SK-N-MC (cell line): ENCODE results near the gene PATL2.
A peak's percentile ranks its signal among the peaks of the same experiment; 100 is the strongest.
"Not testable (repeated sequence)": the region's sequence is repeated elsewhere in the genome, so short reads cannot be mapped to it uniquely, and the experiment has no call there.

ENCODE experiments used
- DNase-seq: peaks from one replicate; pipeline ENCODE4 v3.0.0-alpha.2; 2011; ENCODE audit warnings: low read depth, low spot score
- H3K27ac ChIP-seq: fragments of 200-600 bp; sonication (generic); 2 replicates; pipeline ENCODE4 v1.5.1; 2016; ENCODE audit warnings: mixed run types
- H3K36me3 ChIP-seq: fragments of 200-600 bp; sonication (generic); 2 replicates; pipeline ENCODE4 v1.6.1; 2017; ENCODE audit warnings: antibody characterized with exemption, low read length, mixed read lengths; ENCODE audit not compliant: insufficient read depth
- H3K4me3 ChIP-seq: fragments of 200-600 bp; sonication (generic); 2 replicates; pipeline ENCODE4 v1.5.1; 2016
- H3K9ac ChIP-seq: fragments of 200-600 bp; sonication (generic); 2 replicates; pipeline ENCODE4 v1.8.0; 2017; ENCODE audit warnings: mixed run types, mixed read lengths; ENCODE audit not compliant: insufficient read length
- H3K9me3 ChIP-seq: fragments of 200-600 bp; sonication (generic); 2 replicates; pipeline ENCODE4 v1.6.1; 2017; ENCODE audit warnings: low read depth, mild to moderate bottlenecking, antibody characterized with exemption, low read length, moderate library complexity, mixed read lengths
- EZH2 ChIP-seq: fragments of 200-600 bp; sonication (generic); IDR thresholded peaks from one replicate; pipeline ENCODE4 v1.6.1; 2017; ENCODE audit warnings: antibody characterized with exemption
- FOXP2 ChIP-seq: optimal IDR thresholded peaks from 2 replicates; pipeline ENCODE3; 2011; ENCODE audit warnings: mild to moderate bottlenecking, moderate library complexity; ENCODE audit not compliant: insufficient read depth; ENCODE audit errors: extremely low read length, control extremely low read depth
- POLR2AphosphoS5 ChIP-seq: IDR thresholded peaks from 2 replicates; pipeline ENCODE4 v1.6.1; 2012; ENCODE audit warnings: mild to moderate bottlenecking, low read depth, low read length, borderline replicate concordance

The PATL2 gene

GRCh38 chr15:44720460-44721176 is 9.5 kb upstream of the PATL2 start:
- Histone ChIP-seq H3K9me3 (no peaks in the 10 kb centered on the region), H3K9ac (no peak overlapping the region), H3K27ac (no peak overlapping the region), H3K36me3 (peaks cover 32% of the 10 kb centered on the region), H3K4me3 (no peak overlapping the region)
- TF ChIP-seq FOXP2: no peak
- no peak for TF ChIP-seq POLR2AphosphoS5
- no peak for TF ChIP-seq EZH2
- no peak for DNase-seq

- not testable (repeated sequence) for H3K27ac ChIP-seq, H3K9ac ChIP-seq, H3K9me3 ChIP-seq, DNase-seq, H3K4me3 ChIP-seq
- H3K36me3 ChIP-seq: peaks cover 38% of the 10 kb centered on the region
Measured at GRCh38 chr15:44720000-44720435, 8.9 kb upstream of the PATL2 start.

- TF ChIP-seq POLR2AphosphoS5 (no peak), FOXP2 (no peak), EZH2 (no peak)
- Histone ChIP-seq H3K9me3 (no peaks in the 10 kb centered on the region), H3K27ac (peak overlapping the region; percentile 67; the same call in 1 of the 2 replicates), H3K9ac (no peak overlapping the region), H3K36me3 (peaks cover 41% of the 10 kb centered on the region), H3K4me3 (no peak overlapping the region)
- DNase-seq: no peak
Measured at GRCh38 chr15:44719293-44719999, 8.3 kb upstream of the PATL2 start.

- DNase-seq: no peak
- H3K4me3 ChIP-seq: no peak overlapping the region
- H3K9me3 ChIP-seq: no peaks in the 10 kb centered on the region
- peak overlapping the region; percentile 67; the same call in 1 of the 2 replicates for H3K27ac ChIP-seq
- no peak overlapping the region for H3K9ac ChIP-seq
- no peak for TF ChIP-seq FOXP2
- TF ChIP-seq EZH2: no peak
- no peak for TF ChIP-seq POLR2AphosphoS5
- H3K36me3 ChIP-seq: peaks cover 41% of the 10 kb centered on the region
Measured at GRCh38 chr15:44718927-44719292, 7.8 kb upstream of the PATL2 start.

GRCh38 chr15:44718180-44718926 is 7.2 kb upstream of the PATL2 start:
- Histone ChIP-seq H3K4me3 (no peak overlapping the region), H3K27ac (peak overlapping the region; percentile 64; the same call in 1 of the 2 replicates), H3K9me3 (no peaks in the 10 kb centered on the region), H3K9ac (no peak overlapping the region), H3K36me3 (peaks cover 41% of the 10 kb centered on the region)
- TF ChIP-seq FOXP2: no peak
- no peak for TF ChIP-seq EZH2
- no peak for TF ChIP-seq POLR2AphosphoS5
- no peak for DNase-seq

GRCh38 chr15:44716983-44717602 is 6.0 kb upstream of the PATL2 start:
- no peak overlapping the region for H3K27ac ChIP-seq
- no peak for DNase-seq
- no peak for TF ChIP-seq FOXP2
- no peak for TF ChIP-seq EZH2
- no peak for TF ChIP-seq POLR2AphosphoS5
- H3K9ac ChIP-seq: no peak overlapping the region
- peaks cover 41% of the 10 kb centered on the region for H3K36me3 ChIP-seq
- no peaks in the 10 kb centered on the region for H3K9me3 ChIP-seq
- H3K4me3 ChIP-seq: no peak overlapping the region

GRCh38 chr15:44715797-44716334 is 4.7 kb upstream of the PATL2 start:
- no peak for DNase-seq
- Histone ChIP-seq H3K36me3 (peaks cover 41% of the 10 kb centered on the region), H3K27ac (no peak overlapping the region), H3K9ac (no peak overlapping the region), H3K9me3 (no peaks in the 10 kb centered on the region), H3K4me3 (no peak overlapping the region)
- TF ChIP-seq POLR2AphosphoS5: no peak
- TF ChIP-seq EZH2: no peak
- TF ChIP-seq FOXP2: no peak
